Mesenchymal stem cell (in vitro differentiated cells and primary cell): Measurements from ENCODE around the gene IGFBP2.

ENCODE experiments used
- DNase-seq: peaks from one replicate; pipeline ENCODE4 v3.0.0-alpha.2; 2013
- H2AFZ ChIP-seq: one replicate; pipeline ENCODE4 v1.6.1; 2013; ENCODE audit warnings: low read depth, mild to moderate bottlenecking, control low read depth, inconsistent platforms, low read length, moderate library complexity
- H2AK5ac ChIP-seq: 2 replicates; pipeline ENCODE4 v1.6.1; 2013; ENCODE audit warnings: low read length, moderate library complexity, mild to moderate bottlenecking, inconsistent platforms; ENCODE audit not compliant: severe bottlenecking
- H2BK120ac ChIP-seq: one replicate; pipeline ENCODE4 v1.6.1; 2013; ENCODE audit warnings: low read depth, mild to moderate bottlenecking, inconsistent platforms, low read length, moderate library complexity
- H2BK12ac ChIP-seq, 2 experiments: one replicate each; pipeline ENCODE4 v1.6.1; 2013; ENCODE audit warnings: inconsistent platforms in 2 of 2, low read length in 2 of 2, mild to moderate bottlenecking in 2 of 2, moderate library complexity in 2 of 2, control low read depth in 1 of 2
- H2BK15ac ChIP-seq: one replicate; pipeline ENCODE4 v1.6.1; 2013; ENCODE audit warnings: mild to moderate bottlenecking, low read depth, inconsistent platforms; ENCODE audit not compliant: poor library complexity, severe bottlenecking
- H2BK5ac ChIP-seq: 2 replicates; pipeline ENCODE4 v1.6.1; 2013; ENCODE audit warnings: low read depth, mild to moderate bottlenecking, low read length, control low read depth, inconsistent platforms; ENCODE audit not compliant: poor library complexity, severe bottlenecking
- H3K14ac ChIP-seq, 2 experiments: one replicate each; pipeline ENCODE4 v1.6.1; 2013; ENCODE audit warnings: inconsistent platforms in 2 of 2, low read length in 2 of 2, control low read depth in 1 of 2, mild to moderate bottlenecking in 1 of 2, moderate library complexity in 1 of 2
- H3K18ac ChIP-seq, 2 experiments: one replicate each; pipeline ENCODE4 v1.6.1; 2013; ENCODE audit warnings: inconsistent platforms in 2 of 2, low read length in 2 of 2, control low read depth in 1 of 2, low read depth in 1 of 2, mild to moderate bottlenecking in 1 of 2
- H3K23ac ChIP-seq, 2 experiments: one replicate each; pipeline ENCODE4 v1.6.1; 2013; ENCODE audit warnings: inconsistent platforms in 2 of 2, low read length in 2 of 2, mild to moderate bottlenecking in 2 of 2, moderate library complexity in 2 of 2, control low read depth in 1 of 2
- H3K27ac ChIP-seq: 2 replicates; pipeline ENCODE4 v1.5.1; 2013; ENCODE audit warnings: mild to moderate bottlenecking, moderate library complexity, low read length, control low read depth, inconsistent platforms; ENCODE audit not compliant: poor library complexity, severe bottlenecking
- H3K27me3 ChIP-seq, 2 experiments: 2 replicates each; pipeline versions ENCODE4 v1.6.1 to v1.7.0; 2013; ENCODE audit warnings: low read length in 2 of 2, mild to moderate bottlenecking in 2 of 2, moderate library complexity in 2 of 2, control low read depth in 1 of 2, inconsistent platforms in 1 of 2; ENCODE audit not compliant: control insufficient read depth in 1 of 2, insufficient read depth in 1 of 2
- H3K36me3 ChIP-seq, 2 experiments: 2 replicates each; pipeline versions ENCODE4 v1.6.1 to v1.7.0; 2013; ENCODE audit warnings: low read length in 2 of 2, control low read depth in 1 of 2, inconsistent platforms in 1 of 2, low read depth in 1 of 2, mild to moderate bottlenecking in 1 of 2; ENCODE audit not compliant: insufficient read depth in 2 of 2, control insufficient read depth in 1 of 2
- H3K4ac ChIP-seq, 2 experiments: one replicate each; pipeline ENCODE4 v1.6.1; 2013; ENCODE audit warnings: inconsistent platforms in 2 of 2, low read length in 2 of 2, mild to moderate bottlenecking in 2 of 2, moderate library complexity in 2 of 2, control low read depth in 1 of 2, low read depth in 1 of 2
- H3K4me1 ChIP-seq: 2 replicates; pipeline ENCODE4 v1.6.1; 2013; ENCODE audit warnings: low read depth, low read length, control low read depth; ENCODE audit not compliant: control insufficient read depth, insufficient read depth
- H3K4me2 ChIP-seq: 2 replicates; pipeline ENCODE4 v1.6.1; 2013; ENCODE audit warnings: low read length, mild to moderate bottlenecking, inconsistent platforms; ENCODE audit not compliant: poor library complexity, severe bottlenecking
- H3K4me3 ChIP-seq, 2 experiments: 2 replicates each; pipeline versions ENCODE4 v1.5.1 to v1.7.0; 2013; ENCODE audit warnings: low read length in 2 of 2, mild to moderate bottlenecking in 2 of 2, control low read depth in 1 of 2, low read depth in 1 of 2; ENCODE audit not compliant: insufficient read depth in 1 of 2
- H3K79me1 ChIP-seq: replicated peaks from 2 replicates; pipeline ENCODE4 v1.6.1; 2013; ENCODE audit warnings: mild to moderate bottlenecking, control low read depth, low read length, inconsistent platforms; ENCODE audit not compliant: poor library complexity, severe bottlenecking
- H3K9ac ChIP-seq: 2 replicates; pipeline ENCODE4 v1.7.0; 2013; ENCODE audit warnings: mild to moderate bottlenecking, low read length, moderate library complexity
- H3K9me3 ChIP-seq: 2 replicates; pipeline ENCODE4 v1.7.0; 2013; ENCODE audit warnings: mild to moderate bottlenecking, low read length; ENCODE audit not compliant: control insufficient read depth
- H4K8ac ChIP-seq: one replicate; pipeline ENCODE4 v1.6.1; 2013; ENCODE audit warnings: inconsistent platforms, mild to moderate bottlenecking, low read length, moderate library complexity
- H4K91ac ChIP-seq: one replicate; pipeline ENCODE4 v1.6.1; 2013; ENCODE audit warnings: mild to moderate bottlenecking, low read length, inconsistent platforms
- WGBS: methylation state at CpG from one replicate; pipeline ENCODE4 v1.1.7; 2013; ENCODE audit warnings: mixed read lengths; 5-methylcytosine and 5-hydroxymethylcytosine counted together

IGFBP2 gene

GRCh38 chr2:216643986-216644659 is 10.9 kb downstream of the IGFBP2 start:
- no peak overlapping the region for H2BK120ac ChIP-seq
- no peak overlapping the region for H3K27ac ChIP-seq
- no peak overlapping the region for H2AK5ac ChIP-seq
- H2BK5ac ChIP-seq, result no peak overlapping the region
- H4K8ac ChIP-seq, result no peak overlapping the region
- no peak overlapping the region for H3K4me3 ChIP-seq
- H3K4ac ChIP-seq, result no peak overlapping the region
- no peak overlapping the region for H4K91ac ChIP-seq
- H3K9me3 ChIP-seq, result no peaks in the 10 kb centered on the region
- H3K27me3 ChIP-seq, result peaks cover 0 to 53% of the 10 kb centered on the region in 2 experiments
- 72% methylated on average over 5 of the region's 5 CpGs for WGBS
- no peak overlapping the region for H2BK12ac ChIP-seq
- H2BK15ac ChIP-seq, result no peak overlapping the region
- H3K9ac ChIP-seq, result no peak overlapping the region
- H3K23ac ChIP-seq, result no peak overlapping the region
- H3K79me1 ChIP-seq, result peaks cover 29% of the 10 kb centered on the region
- H3K18ac ChIP-seq, result peak overlapping the region in 1 of 2 experiments; percentile 23
- H3K36me3 ChIP-seq, result peaks cover 0 to 16% of the 10 kb centered on the region in 2 experiments
- DNase-seq, result no peak
- H3K4me1 ChIP-seq, result peaks cover 9% of the 10 kb centered on the region
- no peak overlapping the region for H3K14ac ChIP-seq
- no peak overlapping the region for H2AFZ ChIP-seq
- no peak overlapping the region for H3K4me2 ChIP-seq

- H2BK15ac ChIP-seq, result no peak overlapping the region
- H2BK5ac ChIP-seq, result no peak overlapping the region
- peaks cover 0 to 52% of the 10 kb centered on the region in 2 experiments for H3K27me3 ChIP-seq
- no peak overlapping the region for H3K18ac ChIP-seq
- H2BK12ac ChIP-seq, result no peak overlapping the region
- no peak overlapping the region for H3K9ac ChIP-seq
- H3K23ac ChIP-seq, result no peak overlapping the region
- no peak overlapping the region for H2AFZ ChIP-seq
- no peak overlapping the region for H3K4me3 ChIP-seq
- no peak overlapping the region for H4K8ac ChIP-seq
- no peak overlapping the region for H2AK5ac ChIP-seq
- no peak overlapping the region for H4K91ac ChIP-seq
- H3K9me3 ChIP-seq, result no peaks in the 10 kb centered on the region
- no peak overlapping the region for H3K27ac ChIP-seq
- H3K4me1 ChIP-seq, result peaks cover 14% of the 10 kb centered on the region
- no peak overlapping the region for H3K14ac ChIP-seq
- no peak overlapping the region for H2BK120ac ChIP-seq
- H3K36me3 ChIP-seq, result peaks cover 0 to 16% of the 10 kb centered on the region in 2 experiments
- no peak for DNase-seq
- WGBS, result 87% methylated on average over 4 of the region's 4 CpGs
- H3K79me1 ChIP-seq, result peaks cover 25% of the 10 kb centered on the region
- no peak overlapping the region for H3K4ac ChIP-seq
- H3K4me2 ChIP-seq, result no peak overlapping the region
Observed at GRCh38 chr2:216644842-216645635, 11.8 kb downstream of the IGFBP2 start.

- Histone ChIP-seq H3K27me3 (peaks cover 0 to 51% of the 10 kb centered on the region in 2 experiments), H3K9me3 (no peaks in the 10 kb centered on the region), H2BK12ac (no peak overlapping the region), H3K4me1 (peaks cover 17% of the 10 kb centered on the region), H2AK5ac (no peak overlapping the region), H2BK15ac (no peak overlapping the region), H2AFZ (no peak overlapping the region), H3K4me2 (no peak overlapping the region), H4K91ac (no peak overlapping the region), H3K36me3 (peaks cover 0 to 15% of the 10 kb centered on the region in 2 experiments), H4K8ac (no peak overlapping the region), H3K4ac (no peak overlapping the region), H3K9ac (no peak overlapping the region), H3K18ac (no peak overlapping the region), H3K79me1 (peaks cover 24% of the 10 kb centered on the region), H3K23ac (no peak overlapping the region), H3K14ac (no peak overlapping the region), H2BK120ac (no peak overlapping the region), H3K4me3 (no peak overlapping the region), H2BK5ac (no peak overlapping the region), H3K27ac (no peak overlapping the region)
- no peak for DNase-seq
- WGBS, result 76% methylated on average over 3 of the region's 3 CpGs
Observed at GRCh38 chr2:216645636-216645950, 12.4 kb downstream of the IGFBP2 start.

GRCh38 chr2:216646116-216646515 is 12.9 kb downstream of the IGFBP2 start:
- 88% methylated on average over 3 of the region's 3 CpGs for WGBS
- Histone ChIP-seq H3K4me3 (no peak overlapping the region), H3K18ac (no peak overlapping the region)

More at GRCh38 chr2:216646116-216646515, 12.9 kb downstream of the IGFBP2 start:
- H3K4ac ChIP-seq, result no peak overlapping the region
- H4K8ac ChIP-seq, result no peak overlapping the region
- H3K14ac ChIP-seq, result no peak overlapping the region
- H2BK5ac ChIP-seq, result no peak overlapping the region
- no peak overlapping the region for H4K91ac ChIP-seq
- H2BK12ac ChIP-seq, result peak overlapping the region in 1 of 2 experiments; percentile 34
- H2BK120ac ChIP-seq, result no peak overlapping the region
- peaks cover 0 to 45% of the 10 kb centered on the region in 2 experiments for H3K27me3 ChIP-seq
- no peak overlapping the region for H3K9ac ChIP-seq
- no peak overlapping the region for H2AK5ac ChIP-seq
- H3K27ac ChIP-seq, result no peak overlapping the region
- H3K4me2 ChIP-seq, result no peak overlapping the region
- H3K79me1 ChIP-seq, result peaks cover 22% of the 10 kb centered on the region
- no peak overlapping the region for H2BK15ac ChIP-seq
- peaks cover 21% of the 10 kb centered on the region for H3K4me1 ChIP-seq
- no peak for DNase-seq
- no peak overlapping the region for H2AFZ ChIP-seq
- no peak overlapping the region for H3K23ac ChIP-seq
- no peaks in the 10 kb centered on the region for H3K9me3 ChIP-seq
- H3K36me3 ChIP-seq, result peaks cover 0 to 11% of the 10 kb centered on the region in 2 experiments
